ENCODE data around the gene KRT6A.

KRT6A gene

GRCh38 chr12:52493172-52493571, at the start of gene KRT6A:
Gene KRT6A (minus strand): TSS chr12:52493257. CDS start chr12:52493188, 69 bp downstream.
- DNase-seq (ENCODE audit: low read depth in 2 of 2): no peak

DNA sequence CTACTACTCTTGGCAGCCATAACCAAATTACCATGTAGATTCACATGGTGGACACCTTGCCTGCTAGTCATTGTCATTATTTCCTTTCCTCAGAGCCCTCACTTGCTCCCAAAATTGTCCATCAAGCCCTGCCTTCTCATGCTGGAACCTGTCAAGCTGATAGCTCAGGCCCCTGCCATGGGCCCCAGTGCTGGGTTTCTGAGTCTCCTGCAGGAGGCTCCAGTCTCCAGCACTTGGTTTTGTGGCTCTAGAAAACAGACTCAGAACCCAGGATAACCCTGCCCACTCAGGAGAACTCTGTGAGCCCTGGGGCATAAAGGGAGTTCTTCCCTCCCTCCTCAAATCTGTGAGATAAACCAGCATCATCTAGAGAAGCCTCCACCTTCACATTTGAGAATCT, 49.1 kb upstream of the KRT6A start:
- DNase-seq (ENCODE audit: low read depth in 2 of 2): no peak

- DNase-seq (ENCODE audit: low read depth in 2 of 2): no peak
Measured at GRCh38 chr12:52541709-52542108, 48.7 kb upstream of the KRT6A start.

GRCh38 chr12:52540531-52540930, 47.5 kb upstream of the KRT6A start:
- DNase-seq (ENCODE audit: low read depth in 2 of 2): no peak

GRCh38 chr12:52539821-52540173, 46.7 kb upstream of the KRT6A start:
- no peak for DNase-seq (ENCODE audit: low read depth in 2 of 2)

DNA sequence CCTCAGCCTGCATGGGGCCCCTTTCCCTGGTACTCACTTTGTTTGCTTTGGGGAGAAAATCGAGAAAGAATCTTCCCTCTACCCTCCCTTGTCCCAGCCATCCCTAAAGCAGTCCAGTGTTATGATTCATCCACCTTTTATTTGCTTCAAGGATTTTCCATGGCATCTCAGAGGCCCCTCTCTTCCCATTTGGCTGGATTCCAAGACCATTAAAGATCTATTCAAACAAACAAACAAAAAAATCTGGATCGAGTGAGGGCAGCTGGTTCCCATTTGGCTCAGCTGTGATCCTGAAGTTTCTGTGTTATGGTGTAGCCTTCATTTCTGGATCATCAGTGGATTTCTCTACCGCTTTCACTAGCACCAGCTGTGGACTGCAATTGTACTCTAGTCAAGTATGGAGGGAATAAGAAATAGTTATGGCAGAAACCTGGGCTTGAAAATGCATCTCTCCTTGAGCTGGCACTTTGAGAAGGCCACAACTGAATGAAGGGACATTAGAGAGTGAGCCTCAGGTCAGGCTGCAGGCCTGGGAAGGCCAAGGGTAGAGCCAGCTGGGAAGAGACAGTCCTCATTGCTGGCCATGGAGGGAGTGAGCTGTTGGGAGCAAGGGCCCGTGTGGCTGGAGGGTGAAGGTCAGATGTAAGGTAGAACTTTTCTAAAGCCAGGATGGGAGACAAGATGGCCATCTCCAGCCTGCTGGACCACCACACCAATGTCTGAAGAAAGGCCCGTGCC, 46.2 kb upstream of the KRT6A start:
- no peak for DNase-seq (ENCODE audit: low read depth in 2 of 2)

DNA sequence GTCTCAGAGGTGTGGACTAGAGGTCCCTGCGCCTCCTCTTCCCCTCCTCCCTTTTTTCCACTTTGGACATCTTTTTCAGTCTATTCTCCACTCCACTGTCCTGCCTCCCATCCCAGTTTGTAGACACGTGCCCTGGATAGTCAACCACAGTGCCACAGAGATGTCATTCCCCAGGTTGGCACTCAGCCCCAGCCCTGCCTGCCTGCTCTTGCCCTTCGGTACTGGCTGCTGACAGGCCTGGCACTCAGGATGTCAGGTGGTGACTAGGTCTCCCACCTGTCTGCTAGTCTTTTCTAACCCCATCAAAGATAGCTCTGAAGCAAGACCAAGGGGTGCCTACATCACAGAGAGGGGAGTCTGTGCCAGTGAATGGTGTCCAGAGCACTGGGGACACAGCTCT, 44.0 kb upstream of the KRT6A start:
- DNase-seq (ENCODE audit: low read depth in 2 of 2): no peak

DNA sequence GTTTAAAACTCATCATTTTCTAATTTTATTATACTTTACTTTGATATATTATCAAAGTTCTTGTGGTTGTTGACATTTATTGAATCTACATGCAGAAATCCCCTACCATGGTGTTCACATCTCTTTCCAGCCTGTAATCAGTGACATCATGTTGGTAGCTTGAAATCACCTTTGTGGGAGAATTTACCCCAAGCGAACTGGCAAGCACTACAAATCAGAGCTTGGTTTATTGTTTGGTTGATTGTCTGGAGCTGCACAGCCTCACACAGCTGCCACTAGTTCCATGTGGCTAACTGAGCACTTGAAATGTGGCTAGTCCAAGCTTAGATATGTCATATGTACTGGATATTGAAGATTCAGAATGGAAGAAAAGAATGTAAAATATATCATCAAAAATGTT, 42.5 kb upstream of the KRT6A start:
- DNase-seq (ENCODE audit: low read depth in 2 of 2): no peak

DNA sequence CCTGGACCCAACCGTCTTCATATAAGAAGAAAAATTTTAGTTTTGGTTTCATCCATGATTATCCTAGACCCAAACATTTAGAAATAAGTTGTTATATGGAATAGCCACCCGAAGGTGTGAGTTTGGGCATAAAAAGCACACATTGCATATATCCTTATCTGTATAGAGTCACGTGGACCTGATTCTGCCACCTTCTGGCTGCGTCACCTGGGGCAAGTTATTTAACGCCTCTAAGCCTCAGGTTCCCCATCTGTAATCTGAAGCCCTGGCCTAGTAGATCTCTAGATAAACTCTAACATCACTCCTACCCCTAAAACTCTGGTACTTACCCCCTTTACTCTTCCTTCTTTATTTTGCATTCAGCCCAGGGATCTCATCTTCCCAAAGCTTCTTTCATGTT, 41.4 kb upstream of the KRT6A start:
- no peak for DNase-seq (ENCODE audit: low read depth in 2 of 2)

GRCh38 chr12:52533686-52534470, 40.8 kb upstream of the KRT6A start:
- no peak for DNase-seq (ENCODE audit: low read depth in 2 of 2)

DNA sequence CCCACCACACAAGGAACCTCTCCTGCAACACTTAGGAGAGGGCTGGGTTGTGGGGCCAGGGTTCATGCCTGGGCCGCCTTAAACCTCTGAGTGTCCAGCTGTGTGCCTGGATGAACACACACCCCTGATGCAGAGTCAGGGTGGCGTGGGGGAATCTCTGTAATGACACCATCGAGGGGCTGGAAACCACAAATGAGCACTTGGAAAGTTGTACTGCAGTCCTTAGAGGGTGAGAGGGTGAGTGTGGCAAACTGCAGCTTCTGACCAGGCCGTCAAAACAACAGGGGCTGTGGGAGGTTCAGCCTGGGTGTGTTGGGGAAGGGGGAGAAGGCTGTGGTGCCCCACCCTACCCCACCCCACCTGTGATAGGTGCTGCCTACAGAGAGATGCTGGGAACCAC, 39.6 kb upstream of the KRT6A start:
- no peak for DNase-seq (ENCODE audit: low read depth in 2 of 2)

DNA sequence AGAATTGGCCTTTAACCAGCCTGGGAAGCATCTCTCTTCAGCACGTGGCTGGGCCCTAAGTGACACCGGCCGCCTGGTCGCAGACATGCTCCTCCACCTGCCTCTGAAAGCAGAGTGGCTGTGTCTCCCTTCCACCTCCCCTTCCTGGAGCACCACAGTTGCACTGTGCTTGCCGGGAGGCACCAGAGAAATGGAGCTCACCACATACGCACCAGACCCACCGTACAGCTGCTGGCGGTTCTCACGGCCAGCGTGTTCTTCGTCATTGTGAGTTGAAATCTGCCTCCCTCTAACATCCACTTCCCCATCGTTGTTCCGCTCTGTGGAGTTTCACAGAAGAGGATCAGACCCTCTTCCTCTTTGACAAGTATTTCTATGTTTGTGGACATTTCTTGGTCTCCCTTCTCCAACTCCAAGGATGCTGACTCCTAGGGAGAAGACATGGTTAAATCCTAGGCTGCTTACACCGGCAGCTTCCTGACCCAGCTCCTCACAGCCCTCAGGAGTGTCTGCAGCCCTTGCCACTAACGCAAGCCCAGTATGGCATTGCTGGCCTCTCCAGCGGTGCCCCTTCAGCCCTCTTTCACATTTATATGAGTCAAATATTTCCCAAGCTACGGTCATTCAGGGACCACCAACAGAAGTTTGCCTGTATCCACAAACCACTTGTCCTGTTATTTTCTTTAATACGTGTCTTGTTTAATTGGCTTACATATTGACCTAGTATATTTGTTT, 38.7 kb upstream of the KRT6A start:
- DNase-seq (ENCODE audit: low read depth in 2 of 2): no peak

GRCh38 chr12:52530905-52531304, 37.8 kb upstream of the KRT6A start:
- DNase-seq (ENCODE audit: low read depth in 2 of 2): no peak

DNA sequence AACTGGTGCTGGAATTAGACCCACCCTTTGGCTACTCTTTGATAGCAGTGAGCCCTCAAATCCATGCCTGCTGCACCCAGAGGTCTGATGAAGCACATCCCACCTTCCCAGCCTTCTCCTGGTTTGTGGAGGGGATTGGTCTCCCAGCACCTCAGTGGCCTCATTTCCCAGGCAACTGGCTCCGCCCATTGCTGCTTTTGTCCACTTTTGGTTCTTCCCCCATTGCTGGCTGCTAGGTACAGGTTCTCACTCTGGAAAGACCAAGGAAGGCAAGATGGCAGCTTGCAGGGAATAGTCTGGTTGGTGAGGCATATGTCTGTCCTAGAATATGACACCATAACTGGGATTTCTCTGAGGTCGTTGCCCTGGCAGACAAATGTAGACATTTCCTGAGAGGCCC, 37.3 kb upstream of the KRT6A start:
- DNase-seq (ENCODE audit: low read depth in 2 of 2): no peak

DNA sequence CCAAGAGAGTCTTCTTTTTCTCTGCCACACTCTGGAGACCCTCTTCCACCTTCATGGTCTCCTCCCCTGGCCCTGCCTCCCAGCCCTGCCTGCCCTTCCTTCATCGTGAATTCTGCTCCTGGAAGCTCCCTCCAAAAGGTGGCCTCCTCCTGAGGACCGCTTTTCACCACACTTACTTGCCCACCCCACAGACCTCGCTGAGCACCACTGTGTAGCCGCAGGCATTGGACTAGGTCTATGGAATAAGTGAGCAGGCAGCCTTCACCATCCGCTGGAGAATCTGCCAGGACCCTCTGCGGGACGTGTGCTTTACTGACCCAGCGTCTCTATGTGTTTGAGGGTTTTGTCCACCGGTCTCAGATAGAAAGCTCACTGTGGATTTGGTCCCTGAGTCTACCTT, 36.8 kb upstream of the KRT6A start:
- no peak for DNase-seq (ENCODE audit: low read depth in 2 of 2)

DNA sequence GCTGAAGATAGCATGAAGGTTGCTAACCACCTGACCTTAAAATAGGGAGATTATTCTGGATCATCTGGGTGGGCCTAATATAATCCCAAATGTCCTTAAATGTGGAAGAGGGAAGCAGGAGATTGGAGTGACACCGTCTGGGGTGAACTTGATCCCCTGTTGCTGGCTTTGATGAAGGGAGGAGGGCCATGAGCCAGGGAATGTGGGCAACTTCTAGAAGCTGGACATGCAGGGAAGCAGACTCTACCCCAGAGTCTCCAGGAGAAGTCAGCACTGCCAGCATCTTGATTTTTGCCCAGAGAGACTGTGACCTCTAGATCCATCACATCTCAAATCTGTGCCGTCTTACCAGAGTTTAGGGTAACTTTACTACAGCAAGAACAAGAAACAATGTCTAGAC, 36.4 kb upstream of the KRT6A start:
- no peak for DNase-seq (ENCODE audit: low read depth in 2 of 2)

GRCh38 chr12:52528641-52529143, 35.6 kb upstream of the KRT6A start:
- DNase-seq (ENCODE audit: low read depth in 2 of 2): no peak

GRCh38 chr12:52527121-52527800, 34.2 kb upstream of the KRT6A start:
- DNase-seq (ENCODE audit: low read depth in 2 of 2): no peak

DNA sequence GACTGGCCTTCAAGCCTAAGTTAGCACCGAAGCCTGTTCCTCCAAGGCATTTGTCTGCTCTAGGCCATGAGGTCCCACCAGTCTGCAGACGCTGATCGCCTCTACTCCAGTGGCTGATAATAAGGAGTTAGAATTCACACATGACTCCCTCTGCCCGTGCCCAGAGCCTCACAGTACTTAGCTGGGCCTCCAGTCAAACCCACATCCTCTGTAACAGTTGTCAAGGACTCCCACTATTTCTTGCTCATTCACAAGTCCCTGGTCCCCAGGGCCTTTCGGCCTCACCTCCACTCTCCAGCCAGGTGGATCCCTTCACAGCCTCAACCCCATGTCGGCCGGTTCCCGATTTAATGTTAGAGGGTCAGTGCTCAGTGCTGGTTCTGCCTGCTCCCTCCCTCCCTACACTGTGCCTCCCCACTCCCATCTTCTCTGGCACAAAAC, 33.5 kb upstream of the KRT6A start:
- no peak for DNase-seq (ENCODE audit: low read depth in 2 of 2)

GRCh38 chr12:52525661-52526499, 32.8 kb upstream of the KRT6A start:
- no peak for DNase-seq (ENCODE audit: low read depth in 2 of 2)
